Activated naive CD4-positive, alpha-beta T cell treated with anti-CD3 and anti-CD28 coated beads, Interleukin-2, amount 50 U/mL, for 72 hours (primary cell): ENCODE results near the gene MPRIP. TPM values are rescaled to one million over a fixed set of nuclear protein-coding genes. Genes with fewer than 3 reads are reported as not detected.
"Not testable (repeated sequence)": the region's sequence is repeated elsewhere in the genome, so short reads cannot be mapped to it uniquely, and the experiment has no call there.

Experiments used
- ATAC-seq, 2 donors: fragments of 150-1000 bp; cut with Tn5 transposase; 2 replicates each; pipeline ENCODE4 v1.10.0; 2021; ENCODE audit warnings: mild to moderate bottlenecking in 2 of 2, moderate library complexity in 2 of 2
- DNase-seq, 2 donors: peaks; one replicate each; pipeline ENCODE4 v3.0.0; 2021 to 2022; ENCODE audit warnings: low spot score in 2 of 2
- H3K27ac Mint-ChIP-seq, 2 donors: one replicate each; pipeline ENCODE4 v1.8.0; 2022; ENCODE audit warnings: mild to moderate bottlenecking in 2 of 2, mixed read lengths in 2 of 2
- H3K36me3 Mint-ChIP-seq, 2 donors: one replicate each; pipeline ENCODE4 v1.8.0; 2022; ENCODE audit warnings: mixed read lengths in 2 of 2
- H3K9me3 Mint-ChIP-seq, 2 donors: one replicate each; pipeline ENCODE4 v1.8.0; 2022; ENCODE audit warnings: mixed read lengths in 2 of 2
- total RNA-seq, 2 donors: library from RNA; stranded (reverse); gene quantifications; one replicate each; pipeline ENCODE4 v1.2.3, GENCODE V29; 2022

Gene MPRIP
- total RNA-seq, 2 donors from 2014 or later: 67.4 to 134 TPM

GRCh38 chr17:17146786-17147406, 104.6 kb downstream of the MPRIP start:
- Mint-ChIP-seq H3K27ac (peak overlapping the region; percentile 34 to 81), H3K9me3 (no peaks in the 10 kb centered on the region), H3K36me3 (peaks cover 5 to 8% of the 10 kb centered on the region in 2 donors)
- ATAC-seq (peak in 1 of 2 donors; percentile 27), DNase-seq (peak in 1 of 2 donors; percentile 46)

DNA sequence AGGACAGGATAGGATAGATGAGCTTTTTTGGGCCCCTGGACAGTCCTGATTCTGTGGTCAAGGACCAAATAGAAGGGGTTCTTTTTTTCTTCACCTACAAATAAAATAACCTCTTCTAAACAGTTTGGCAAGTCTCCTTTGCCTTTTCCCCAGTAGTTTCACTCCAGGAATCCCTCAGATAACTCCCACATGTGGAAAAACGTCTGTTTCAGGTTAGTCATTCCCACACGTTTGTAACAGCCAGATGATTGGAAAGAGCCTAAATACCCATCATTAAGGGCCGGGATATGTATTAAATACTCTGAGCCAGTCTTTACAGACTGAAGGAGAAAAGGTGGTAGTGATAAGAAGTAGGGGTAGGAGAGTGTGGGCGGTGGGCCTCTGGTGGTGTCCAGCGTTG, 105.6 kb downstream of the MPRIP start:
- ATAC-seq: no peak
- no peaks in the 10 kb centered on the region for H3K9me3 Mint-ChIP-seq
- H3K27ac Mint-ChIP-seq: peak overlapping the region in 1 of 2 donors; percentile 81
- H3K36me3 Mint-ChIP-seq: peaks cover 5 to 15% of the 10 kb centered on the region in 2 donors
- no peak for DNase-seq

DNA sequence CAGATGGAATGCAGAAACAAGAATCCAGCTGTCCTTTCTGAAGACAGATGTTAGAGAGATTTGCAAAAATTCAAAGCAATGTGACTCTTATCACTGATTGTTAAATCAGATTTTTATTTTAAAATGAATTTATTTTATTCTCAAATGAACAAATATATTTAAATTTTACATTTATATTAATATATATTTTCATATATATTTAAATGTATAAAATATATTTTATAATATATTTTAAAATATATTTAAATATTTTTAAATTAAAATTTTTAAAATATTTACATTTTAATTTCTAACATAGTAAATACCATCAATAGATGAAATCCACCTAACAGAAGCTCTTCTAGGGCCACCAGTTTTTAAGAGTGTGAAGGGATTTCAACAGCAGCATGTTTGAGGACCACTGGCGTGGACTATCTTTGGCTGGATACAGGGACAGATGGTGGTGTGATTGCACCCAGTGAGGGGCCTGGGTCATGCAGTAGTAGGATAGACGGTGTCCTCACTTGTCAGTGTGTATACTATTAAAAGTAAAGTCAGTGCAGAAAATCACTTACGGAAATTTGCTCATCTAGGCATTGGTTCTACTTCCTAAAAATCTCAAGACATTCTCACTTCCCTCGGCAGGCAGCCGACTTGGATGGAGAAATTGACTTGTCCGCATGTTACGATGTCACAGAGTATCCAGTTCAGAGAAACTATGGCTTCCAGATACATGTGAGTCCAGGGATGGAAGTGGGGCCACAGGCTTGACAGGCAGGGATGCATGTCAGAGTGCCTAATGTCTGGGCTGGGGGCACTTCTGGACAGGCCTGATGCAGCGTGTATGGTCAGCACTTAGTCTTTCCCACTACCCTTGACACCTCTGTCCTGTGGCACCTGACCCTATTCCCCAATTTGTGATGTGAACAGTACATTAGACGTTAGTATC, 107.5 kb downstream of the MPRIP start:
- peak in 1 of 2 donors; percentile 17 for ATAC-seq
- no peaks in the 10 kb centered on the region for H3K9me3 Mint-ChIP-seq
- no peak overlapping the region for H3K27ac Mint-ChIP-seq
- H3K36me3 Mint-ChIP-seq: peaks cover 5 to 26% of the 10 kb centered on the region in 2 donors
- no peak for DNase-seq

- ATAC-seq: peak; percentile 26 to 78
- peak overlapping the region in 1 of 2 donors; percentile 15 for H3K27ac Mint-ChIP-seq
Measured at GRCh38 chr17:17150448-17150800, 108.2 kb downstream of the MPRIP start.

DNA sequence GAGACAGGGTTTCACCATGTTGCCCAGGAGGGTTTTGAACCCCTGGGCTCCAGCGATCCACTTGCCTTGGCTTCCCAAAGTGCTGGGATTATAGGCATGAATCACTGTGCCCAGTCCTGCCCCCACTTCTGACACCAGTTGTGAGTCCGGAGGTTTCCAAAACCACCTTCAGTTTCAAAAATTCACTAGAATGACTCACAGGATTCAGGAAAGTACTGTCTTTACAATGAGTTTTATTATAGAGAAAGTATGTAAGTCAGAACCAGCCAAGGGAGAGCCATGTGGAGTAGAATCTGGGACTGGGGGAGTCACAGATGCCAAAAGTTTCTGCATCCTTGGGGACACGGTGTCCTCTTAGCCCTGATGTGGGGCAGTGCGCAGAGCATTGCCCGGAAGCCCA, 108.8 kb downstream of the MPRIP start:
- peak in 1 of 2 donors; percentile 33 for DNase-seq
- Mint-ChIP-seq H3K9me3 (no peaks in the 10 kb centered on the region), H3K36me3 (peaks cover 5 to 26% of the 10 kb centered on the region in 2 donors), H3K27ac (peak overlapping the region; percentile 78 to 84)
- ATAC-seq: peak; percentile 75 to 78

More at GRCh38 chr17:17150448-17150800, 108.2 kb downstream of the MPRIP start:
- Mint-ChIP-seq H3K36me3 (peaks cover 5 to 26% of the 10 kb centered on the region in 2 donors), H3K9me3 (no peaks in the 10 kb centered on the region)
- DNase-seq: no peak

DNA sequence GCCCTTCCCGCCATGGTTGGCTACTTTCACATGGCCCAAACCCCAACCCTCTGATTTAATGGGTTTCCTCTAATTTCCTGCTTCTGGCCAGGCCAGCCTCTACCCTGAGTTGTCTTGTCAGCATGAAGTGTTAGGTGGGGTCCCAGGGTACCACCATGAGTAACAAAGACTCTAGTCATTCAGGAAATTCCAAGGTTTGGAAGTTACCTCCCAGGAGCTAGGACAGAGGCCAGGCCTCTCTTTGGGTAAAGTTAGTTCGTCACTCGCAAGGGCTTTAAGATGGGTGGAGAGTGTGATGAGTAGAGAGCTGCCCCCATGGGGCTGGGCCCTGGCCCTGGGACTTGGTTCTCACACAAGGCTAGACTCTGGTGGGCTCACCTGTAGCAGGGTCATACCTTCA, 109.3 kb downstream of the MPRIP start:
- H3K36me3 Mint-ChIP-seq: peaks cover 5 to 26% of the 10 kb centered on the region in 2 donors
- DNase-seq: no peak
- peak overlapping the region; percentile 78 to 84 for H3K27ac Mint-ChIP-seq
- ATAC-seq: no peak
- no peaks in the 10 kb centered on the region for H3K9me3 Mint-ChIP-seq

- peak overlapping the region; percentile 78 to 84 for H3K27ac Mint-ChIP-seq
- DNase-seq: peak in 1 of 2 donors; percentile 28
- H3K36me3 Mint-ChIP-seq: peaks cover 5 to 26% of the 10 kb centered on the region in 2 donors
- H3K9me3 Mint-ChIP-seq: no peaks in the 10 kb centered on the region
- peak; percentile 25 to 76 for ATAC-seq
Measured at GRCh38 chr17:17151962-17152361, 109.7 kb downstream of the MPRIP start.

DNA sequence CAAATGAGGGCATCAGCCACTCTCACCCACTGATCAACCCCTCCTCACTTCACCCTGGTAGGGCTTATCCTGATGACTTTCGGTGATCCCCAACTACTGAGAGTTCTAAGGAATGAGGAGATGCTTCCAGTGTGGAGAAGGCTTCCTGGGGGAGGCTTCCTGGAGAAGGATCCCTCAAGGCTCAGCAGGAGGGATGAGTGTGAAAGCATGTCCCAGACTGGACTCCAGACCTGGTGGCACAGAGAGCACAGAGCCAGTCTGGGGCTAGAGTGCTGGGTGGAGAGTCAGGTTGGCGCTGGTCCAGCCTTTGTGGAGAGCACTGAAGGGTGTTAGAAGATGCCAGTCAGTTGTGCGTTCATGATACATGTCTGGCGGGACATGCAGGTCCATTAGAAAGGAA, 110.1 kb downstream of the MPRIP start:
- DNase-seq: no peak

GRCh38 chr17:17153071-17153470, 110.8 kb downstream of the MPRIP start:
- DNase-seq (no peak), ATAC-seq (no peak)
- Mint-ChIP-seq H3K36me3 (peaks cover 5 to 26% of the 10 kb centered on the region in 2 donors), H3K27ac (peak overlapping the region; percentile 12 to 55), H3K9me3 (no peaks in the 10 kb centered on the region)

More for the DNA sequence above, 110.1 kb downstream of the MPRIP start:
- H3K9me3 Mint-ChIP-seq: no peaks in the 10 kb centered on the region
- no peak for ATAC-seq
- H3K27ac Mint-ChIP-seq: peak overlapping the region; percentile 68 to 78
- peaks cover 5 to 26% of the 10 kb centered on the region in 2 donors for H3K36me3 Mint-ChIP-seq

- H3K27ac Mint-ChIP-seq: peak overlapping the region in 1 of 2 donors; percentile 12
- DNase-seq: no peak
- peaks cover 5 to 26% of the 10 kb centered on the region in 2 donors for H3K36me3 Mint-ChIP-seq
- ATAC-seq: no peak
- no peaks in the 10 kb centered on the region for H3K9me3 Mint-ChIP-seq
Measured at GRCh38 chr17:17153709-17154108, 111.5 kb downstream of the MPRIP start.

DNA sequence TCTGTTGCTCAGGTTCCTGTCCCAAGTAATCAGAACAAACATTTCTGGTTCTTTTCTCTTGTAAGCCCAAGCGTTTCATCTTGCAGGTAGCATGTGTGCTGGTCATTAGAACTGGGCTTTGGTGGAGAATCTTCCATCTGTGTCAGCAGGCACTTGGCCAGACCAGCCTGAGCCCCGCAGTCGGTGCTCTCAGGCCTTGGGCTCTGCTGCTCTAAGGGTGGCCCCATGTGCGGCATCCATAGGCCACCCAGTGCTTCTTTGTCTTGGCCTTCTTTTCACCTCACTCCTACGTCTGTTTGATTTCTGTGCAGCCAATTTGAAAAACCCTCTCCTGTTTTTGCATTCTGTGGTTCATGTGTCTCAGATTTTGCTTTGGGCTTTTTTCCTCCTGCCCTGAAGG, 112.3 kb downstream of the MPRIP start:
- peak overlapping the region in 1 of 2 donors; percentile 12 for H3K27ac Mint-ChIP-seq
- peaks cover 5 to 26% of the 10 kb centered on the region in 2 donors for H3K36me3 Mint-ChIP-seq
- H3K9me3 Mint-ChIP-seq: no peaks in the 10 kb centered on the region
- ATAC-seq (no peak), DNase-seq (no peak)

DNA sequence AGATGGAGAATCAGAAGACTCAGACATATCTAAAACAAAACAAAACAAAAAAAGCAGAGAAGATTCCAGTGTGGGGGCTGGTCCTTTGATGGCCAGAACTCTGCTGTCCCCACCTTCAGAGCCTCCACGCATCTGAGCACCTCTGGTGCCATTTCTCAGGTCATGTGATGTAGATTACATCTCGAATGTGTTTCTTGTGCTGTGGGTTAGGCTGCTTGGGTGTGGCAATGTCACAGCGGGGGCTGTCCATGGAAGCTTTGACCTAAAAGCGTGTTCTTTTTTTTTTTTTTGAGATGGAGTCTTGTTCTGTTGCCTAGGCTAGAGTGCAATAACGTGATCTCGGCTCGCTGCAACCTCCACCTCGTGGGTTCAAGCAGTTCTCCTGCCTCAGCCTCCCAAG, 112.7 kb downstream of the MPRIP start:
- Mint-ChIP-seq H3K27ac (peak overlapping the region in 1 of 2 donors; percentile 12), H3K9me3 (no peaks in the 10 kb centered on the region), H3K36me3 (peaks cover 5 to 26% of the 10 kb centered on the region in 2 donors)
- ATAC-seq (no peak), DNase-seq (no peak)

DNA sequence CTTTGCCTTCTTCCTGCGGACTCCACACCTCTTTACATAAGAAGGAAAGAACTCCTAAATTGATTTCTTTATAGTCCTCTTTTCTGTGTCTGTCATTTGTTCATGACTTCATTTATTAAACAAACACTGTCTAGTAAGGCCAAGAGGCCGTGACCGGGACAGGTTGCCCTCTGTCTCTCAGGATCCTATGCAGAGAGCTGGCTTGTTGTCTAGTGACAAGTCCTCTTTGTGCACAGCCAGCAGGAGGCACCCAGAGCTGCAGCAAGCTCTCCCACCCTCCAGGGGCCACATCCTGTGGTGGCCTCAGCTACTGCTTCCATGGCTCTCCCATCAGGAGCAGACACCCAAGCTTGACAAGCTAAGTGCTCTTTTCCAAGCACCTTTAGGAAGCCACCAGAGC, 113.3 kb downstream of the MPRIP start:
- Mint-ChIP-seq H3K27ac (no peak overlapping the region), H3K9me3 (no peaks in the 10 kb centered on the region), H3K36me3 (peaks cover 5 to 26% of the 10 kb centered on the region in 2 donors)
- ATAC-seq (no peak), DNase-seq (no peak)

GRCh38 chr17:17156107-17156506, 113.8 kb downstream of the MPRIP start:
- no peak for ATAC-seq
- H3K36me3 Mint-ChIP-seq: peaks cover 5 to 25% of the 10 kb centered on the region in 2 donors

DNA sequence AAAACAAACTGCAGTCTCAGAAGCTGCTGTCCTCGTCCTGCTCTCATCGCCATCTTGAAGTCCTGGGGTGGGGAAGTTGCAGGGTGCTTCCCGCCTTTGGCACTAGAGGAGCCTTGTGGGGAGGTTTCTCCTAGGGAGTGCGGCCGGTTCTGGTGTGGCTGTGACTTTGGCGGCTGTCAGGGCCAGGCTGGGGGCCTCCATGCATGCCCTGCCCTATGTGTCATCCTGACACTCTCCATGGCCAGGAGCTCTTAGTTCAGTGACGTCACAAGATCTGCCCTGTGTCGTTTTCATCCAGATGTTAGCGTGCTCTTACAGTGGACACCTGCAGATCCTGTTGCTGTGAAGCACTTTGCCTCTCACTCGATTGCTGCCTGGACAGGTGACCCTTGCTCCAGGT, 114.3 kb downstream of the MPRIP start:
- DNase-seq (no peak), ATAC-seq (no peak)
- H3K36me3 Mint-ChIP-seq: peaks cover 3 to 21% of the 10 kb centered on the region in 2 donors
- H3K27ac Mint-ChIP-seq: peak overlapping the region in 1 of 2 donors; percentile 90
- H3K9me3 Mint-ChIP-seq: no peaks in the 10 kb centered on the region

More at GRCh38 chr17:17156107-17156506, 113.8 kb downstream of the MPRIP start:
- no peak overlapping the region for H3K27ac Mint-ChIP-seq
- no peak for DNase-seq
- no peaks in the 10 kb centered on the region for H3K9me3 Mint-ChIP-seq

DNA sequence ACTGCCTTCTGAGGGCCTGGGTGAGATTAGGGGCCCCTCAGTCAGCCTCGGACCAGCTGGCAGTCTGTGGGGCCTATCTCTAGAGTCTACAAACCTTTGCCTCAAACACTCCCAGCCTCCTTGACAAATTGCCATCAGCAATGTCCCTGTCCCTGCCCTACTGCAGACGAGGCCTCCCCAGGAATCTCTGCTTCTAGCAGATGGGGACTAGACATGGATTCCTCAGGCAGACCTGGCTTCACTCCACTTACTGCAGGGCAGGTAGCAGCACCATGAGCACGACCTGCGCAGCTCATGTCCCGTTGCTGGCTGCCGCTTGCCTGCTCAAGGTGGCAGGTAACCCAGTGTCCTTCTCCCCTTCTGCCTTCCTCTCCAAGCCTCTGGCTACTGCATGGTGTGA, 114.8 kb downstream of the MPRIP start:
- no peaks in the 10 kb centered on the region for H3K9me3 Mint-ChIP-seq
- no peak for ATAC-seq
- H3K27ac Mint-ChIP-seq: peak overlapping the region; percentile 23 to 90
- no peak for DNase-seq
- peaks cover 0 to 19% of the 10 kb centered on the region in 2 donors for H3K36me3 Mint-ChIP-seq

- not testable (repeated sequence) for DNase-seq, H3K9me3 Mint-ChIP-seq, ATAC-seq, H3K36me3 Mint-ChIP-seq, H3K27ac Mint-ChIP-seq
Measured at GRCh38 chr17:17158506-17158905, 116.2 kb downstream of the MPRIP start.
